ENCODE results near the gene PPP1R12A.

- TF ChIP-seq, protein P1, sequence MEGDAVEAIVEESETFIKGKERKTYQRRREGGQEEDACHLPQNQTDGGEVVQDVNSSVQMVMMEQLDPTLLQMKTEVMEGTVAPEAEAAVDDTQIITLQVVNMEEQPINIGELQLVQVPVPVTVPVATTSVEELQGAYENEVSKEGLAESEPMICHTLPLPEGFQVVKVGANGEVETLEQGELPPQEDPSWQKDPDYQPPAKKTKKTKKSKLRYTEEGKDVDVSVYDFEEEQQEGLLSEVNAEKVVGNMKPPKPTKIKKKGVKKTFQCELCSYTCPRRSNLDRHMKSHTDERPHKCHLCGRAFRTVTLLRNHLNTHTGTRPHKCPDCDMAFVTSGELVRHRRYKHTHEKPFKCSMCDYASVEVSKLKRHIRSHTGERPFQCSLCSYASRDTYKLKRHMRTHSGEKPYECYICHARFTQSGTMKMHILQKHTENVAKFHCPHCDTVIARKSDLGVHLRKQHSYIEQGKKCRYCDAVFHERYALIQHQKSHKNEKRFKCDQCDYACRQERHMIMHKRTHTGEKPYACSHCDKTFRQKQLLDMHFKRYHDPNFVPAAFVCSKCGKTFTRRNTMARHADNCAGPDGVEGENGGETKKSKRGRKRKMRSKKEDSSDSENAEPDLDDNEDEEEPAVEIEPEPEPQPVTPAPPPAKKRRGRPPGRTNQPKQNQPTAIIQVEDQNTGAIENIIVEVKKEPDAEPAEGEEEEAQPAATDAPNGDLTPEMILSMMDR (IDR thresholded peaks at IDR 0.05) = no peak
- TF ChIP-seq EP300 (IDR thresholded peaks at IDR 0.05) (no peak), POLR2A (IDR thresholded peaks at IDR 0.05) (no peak), POLR2AphosphoS5 (IDR thresholded peaks at IDR 0.05) (no peak)
Observed at GRCh38 chr12:79844693-79845092, 90.2 kb downstream of the PPP1R12A start.
